ENCODE data around the gene TTLL7.

TTLL7 gene, protein sequence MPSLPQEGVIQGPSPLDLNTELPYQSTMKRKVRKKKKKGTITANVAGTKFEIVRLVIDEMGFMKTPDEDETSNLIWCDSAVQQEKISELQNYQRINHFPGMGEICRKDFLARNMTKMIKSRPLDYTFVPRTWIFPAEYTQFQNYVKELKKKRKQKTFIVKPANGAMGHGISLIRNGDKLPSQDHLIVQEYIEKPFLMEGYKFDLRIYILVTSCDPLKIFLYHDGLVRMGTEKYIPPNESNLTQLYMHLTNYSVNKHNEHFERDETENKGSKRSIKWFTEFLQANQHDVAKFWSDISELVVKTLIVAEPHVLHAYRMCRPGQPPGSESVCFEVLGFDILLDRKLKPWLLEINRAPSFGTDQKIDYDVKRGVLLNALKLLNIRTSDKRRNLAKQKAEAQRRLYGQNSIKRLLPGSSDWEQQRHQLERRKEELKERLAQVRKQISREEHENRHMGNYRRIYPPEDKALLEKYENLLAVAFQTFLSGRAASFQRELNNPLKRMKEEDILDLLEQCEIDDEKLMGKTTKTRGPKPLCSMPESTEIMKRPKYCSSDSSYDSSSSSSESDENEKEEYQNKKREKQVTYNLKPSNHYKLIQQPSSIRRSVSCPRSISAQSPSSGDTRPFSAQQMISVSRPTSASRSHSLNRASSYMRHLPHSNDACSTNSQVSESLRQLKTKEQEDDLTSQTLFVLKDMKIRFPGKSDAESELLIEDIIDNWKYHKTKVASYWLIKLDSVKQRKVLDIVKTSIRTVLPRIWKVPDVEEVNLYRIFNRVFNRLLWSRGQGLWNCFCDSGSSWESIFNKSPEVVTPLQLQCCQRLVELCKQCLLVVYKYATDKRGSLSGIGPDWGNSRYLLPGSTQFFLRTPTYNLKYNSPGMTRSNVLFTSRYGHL

DNA sequence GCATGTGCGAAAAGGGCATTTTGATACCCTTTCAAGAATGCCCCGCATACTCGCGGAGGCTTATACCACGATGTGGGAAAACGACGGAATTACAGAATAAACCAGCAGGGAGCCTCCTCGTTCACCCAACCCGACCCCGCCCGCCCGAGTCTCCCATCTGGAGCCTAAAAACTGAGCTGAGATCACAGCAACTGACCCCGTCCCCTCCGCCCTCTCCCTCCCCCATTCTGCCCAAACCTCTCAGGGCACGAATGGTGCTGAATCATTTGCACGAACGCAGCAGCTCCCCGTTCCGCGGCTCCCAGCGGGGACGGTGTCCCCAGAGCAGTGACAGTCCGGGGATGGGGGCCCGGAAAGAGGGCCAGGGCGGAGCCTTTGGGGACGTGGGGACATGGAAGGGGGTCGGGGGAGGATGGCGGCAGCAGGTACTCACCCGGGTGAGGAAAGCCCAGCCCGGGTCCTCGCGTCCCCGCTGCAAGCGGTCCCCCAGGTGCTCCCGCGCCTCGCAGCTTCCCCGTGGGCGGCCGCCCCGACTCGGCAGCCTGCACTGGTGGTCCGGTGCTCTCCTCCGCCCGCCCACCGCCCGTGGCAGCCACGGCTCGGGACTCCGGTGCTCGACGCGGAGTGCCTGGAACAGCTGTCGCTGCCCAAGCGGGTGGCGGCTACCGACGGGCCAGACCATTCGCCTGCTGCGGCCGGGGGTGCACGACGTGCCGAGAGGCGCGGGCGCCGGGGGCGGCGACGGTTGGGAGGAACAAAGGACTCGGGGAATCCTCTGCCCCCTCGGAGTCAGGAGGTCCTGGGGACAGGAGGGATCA lies at the start of gene TTLL7:
TTLL7 (minus strand) TSS at position 635 of the 818 bp plus-strand sequence. CDS start 46,921 bp downstream, outside the sequence.
- peak; percentile 96 for DNase-seq

DNA sequence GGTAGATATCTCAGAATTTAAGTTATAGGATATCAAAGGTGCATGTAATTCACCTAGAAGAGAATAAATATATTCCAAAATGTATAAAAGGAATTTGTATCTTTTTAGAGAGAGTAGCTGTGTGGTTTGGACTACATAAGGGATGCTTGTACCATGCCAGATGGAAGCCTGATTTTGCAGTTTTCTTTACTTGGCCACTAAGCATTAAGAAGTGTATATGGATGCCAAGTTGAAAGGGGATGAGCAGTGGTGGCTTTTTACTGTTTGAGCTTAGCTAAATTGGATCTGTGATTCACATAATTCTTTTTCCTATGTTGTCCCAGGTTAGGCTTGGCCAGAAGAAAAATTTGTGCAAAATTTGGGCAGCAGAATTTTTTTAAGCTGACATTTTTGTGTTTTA lies 43.5 kb upstream of the TTLL7 start:
- no peak for DNase-seq

DNA sequence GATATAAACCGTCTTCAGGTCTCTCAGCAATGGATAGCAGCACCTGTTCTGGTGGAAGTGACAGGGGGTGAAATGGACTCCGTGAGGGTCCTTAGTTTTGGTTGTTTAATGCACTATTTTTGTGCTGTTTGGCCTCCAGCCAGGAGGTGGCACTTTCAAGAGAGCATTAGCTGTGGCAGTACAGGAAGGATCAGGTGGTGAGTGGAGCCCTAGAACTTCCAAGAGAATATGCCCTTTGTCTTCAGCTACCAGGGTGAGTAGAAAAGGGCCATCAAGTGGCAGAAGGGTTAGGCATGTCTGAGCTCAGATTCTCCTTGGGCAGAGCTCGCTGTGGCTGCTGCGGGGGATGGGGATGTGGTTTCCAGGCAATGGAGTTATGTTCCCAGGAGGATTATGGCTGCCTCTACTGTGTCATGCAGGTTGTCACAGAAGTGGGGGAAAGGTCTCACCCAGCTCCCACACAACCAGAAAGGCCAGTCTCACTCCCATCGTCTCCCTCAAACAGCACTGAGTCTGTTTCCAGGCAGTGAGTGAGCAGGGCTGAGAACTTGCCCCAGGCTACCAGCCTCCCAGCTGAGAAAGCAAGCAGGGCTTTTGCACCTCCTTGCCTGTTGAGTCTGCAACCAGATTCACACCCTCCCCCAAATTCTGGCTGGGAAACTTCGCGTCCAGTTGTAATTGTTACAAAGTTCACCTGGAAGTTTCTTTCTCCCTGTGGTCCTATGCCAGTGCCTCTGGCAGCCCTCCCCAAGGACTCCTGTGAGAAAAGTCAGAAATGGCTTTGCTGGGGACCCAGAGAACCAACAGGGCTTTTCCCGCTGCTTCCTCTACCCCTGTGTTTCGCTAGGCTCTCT lies 39.1 kb upstream of the TTLL7 start:
- no peak for DNase-seq

GRCh38 chr1:84031802-84032327 lies 32.9 kb upstream of the TTLL7 start:
- no peak for DNase-seq

GRCh38 chr1:84027368-84027767 lies 28.4 kb upstream of the TTLL7 start:
- no peak for DNase-seq

- no peak for DNase-seq
Measured at GRCh38 chr1:84025966-84026365, 27.0 kb upstream of the TTLL7 start.

GRCh38 chr1:84021822-84022221 lies 22.9 kb upstream of the TTLL7 start:
- no peak for DNase-seq

DNA sequence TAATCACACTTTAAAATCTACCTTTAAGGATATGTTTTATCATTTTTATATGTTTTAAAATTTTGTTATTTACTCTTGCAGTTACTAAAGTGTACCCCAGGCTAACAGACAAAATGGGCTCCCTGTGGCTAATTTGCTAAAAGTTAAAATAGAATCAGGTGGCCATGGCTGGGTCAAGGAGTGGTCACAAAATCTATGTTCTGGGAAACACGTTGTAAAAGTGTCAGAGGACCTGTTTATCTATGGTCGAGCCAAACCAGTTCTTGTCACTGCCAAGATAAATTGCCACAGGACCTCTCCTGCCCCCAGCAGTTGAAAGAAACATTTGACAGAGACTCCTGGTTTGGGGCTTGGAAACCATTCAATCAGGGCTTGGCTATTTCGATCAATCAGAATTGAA lies 21.2 kb upstream of the TTLL7 start:
- no peak for DNase-seq

GRCh38 chr1:84019217-84019616 lies 20.3 kb upstream of the TTLL7 start:
- DNase-seq: no peak

DNA sequence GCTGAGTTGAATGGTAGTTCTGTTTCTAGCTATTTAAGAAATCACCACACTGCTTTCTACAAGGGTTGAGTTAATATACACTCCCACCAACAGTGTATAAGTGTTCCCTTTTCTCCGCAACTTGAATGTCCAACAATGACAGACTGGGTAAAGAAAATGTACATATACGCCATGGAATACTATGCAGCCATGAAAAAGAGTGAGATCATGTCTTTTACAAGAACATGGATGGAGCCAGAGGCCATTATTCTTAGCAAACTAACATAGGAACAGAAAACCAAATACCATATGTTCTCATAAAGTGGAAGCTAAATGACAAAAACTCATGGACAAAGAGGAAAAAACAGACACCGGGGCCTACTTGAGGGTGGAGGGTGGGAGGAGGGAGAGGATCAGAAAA lies 14.8 kb upstream of the TTLL7 start:
- no peak for DNase-seq

DNA sequence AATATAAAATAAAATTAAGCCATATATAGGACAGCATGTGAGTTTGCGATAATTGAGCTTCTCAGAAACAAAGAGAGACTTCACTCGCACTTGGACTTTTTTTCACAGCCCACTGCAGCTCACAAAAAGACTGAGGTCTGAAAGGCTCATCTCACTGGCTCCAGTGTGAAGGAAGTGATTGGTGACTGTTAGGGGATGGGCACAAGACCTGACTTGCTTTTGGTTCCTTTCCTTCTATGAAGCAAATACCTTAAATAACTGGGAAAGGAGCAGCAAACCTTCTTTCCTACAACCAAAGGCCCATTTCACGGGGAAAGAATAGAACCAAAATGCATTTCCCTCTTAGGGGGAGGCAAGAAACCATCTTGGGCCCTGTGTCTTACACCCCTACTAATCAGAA lies 13.1 kb upstream of the TTLL7 start:
- no peak for DNase-seq

GRCh38 chr1:84010136-84010535 lies 11.2 kb upstream of the TTLL7 start:
- peak; percentile 14 for DNase-seq

- no peak for DNase-seq
Measured at GRCh38 chr1:84008631-84009030, 9.7 kb upstream of the TTLL7 start.

DNA sequence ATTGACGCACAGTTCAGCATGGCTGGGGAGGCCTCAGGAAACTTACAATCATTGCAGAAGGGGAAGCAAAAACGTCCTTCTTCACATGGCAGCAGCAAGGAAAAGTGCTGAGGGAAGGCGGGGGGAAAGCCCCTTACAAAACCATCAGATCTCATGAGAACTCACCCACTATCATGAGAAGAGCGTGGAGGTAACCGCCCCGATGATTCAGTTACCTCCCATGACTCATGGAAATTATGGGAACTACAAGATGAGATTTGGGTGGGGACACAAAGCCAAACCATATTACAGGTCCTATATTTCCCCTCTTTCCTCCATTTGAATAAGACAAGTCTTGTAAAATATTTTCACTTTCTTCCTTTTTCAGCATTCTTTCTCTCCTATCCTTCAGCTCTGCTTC lies 7.7 kb upstream of the TTLL7 start:
- DNase-seq: no peak

GRCh38 chr1:84001501-84001900 lies 2.6 kb upstream of the TTLL7 start:
- DNase-seq: no peak

DNA sequence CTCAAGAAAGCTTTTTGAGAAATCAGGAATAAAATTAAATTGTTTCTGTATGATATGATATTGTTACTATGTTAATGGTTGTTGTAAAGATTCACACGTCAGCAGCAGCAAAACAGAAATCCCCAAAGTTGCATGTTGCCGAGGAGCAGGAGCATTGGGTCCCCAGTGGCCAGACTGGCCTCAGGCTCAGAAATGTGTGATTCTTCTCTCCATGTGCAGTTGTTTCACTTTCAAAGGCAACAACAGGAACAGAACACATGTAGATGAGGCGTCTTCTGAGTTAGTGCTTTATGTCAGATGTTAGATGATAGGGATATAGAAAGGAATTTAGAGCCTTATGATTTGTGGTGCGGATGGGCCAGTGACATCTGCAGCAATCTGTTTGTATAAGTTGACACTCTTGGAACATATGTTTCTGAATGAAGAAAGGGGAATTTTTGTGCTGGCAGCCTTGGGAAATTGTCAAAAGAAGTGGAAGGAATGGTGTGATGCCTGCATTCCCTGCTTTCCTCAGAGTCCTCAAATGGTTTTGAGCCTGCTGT lies 2.1 kb upstream of the TTLL7 start:
- no peak for DNase-seq

DNA sequence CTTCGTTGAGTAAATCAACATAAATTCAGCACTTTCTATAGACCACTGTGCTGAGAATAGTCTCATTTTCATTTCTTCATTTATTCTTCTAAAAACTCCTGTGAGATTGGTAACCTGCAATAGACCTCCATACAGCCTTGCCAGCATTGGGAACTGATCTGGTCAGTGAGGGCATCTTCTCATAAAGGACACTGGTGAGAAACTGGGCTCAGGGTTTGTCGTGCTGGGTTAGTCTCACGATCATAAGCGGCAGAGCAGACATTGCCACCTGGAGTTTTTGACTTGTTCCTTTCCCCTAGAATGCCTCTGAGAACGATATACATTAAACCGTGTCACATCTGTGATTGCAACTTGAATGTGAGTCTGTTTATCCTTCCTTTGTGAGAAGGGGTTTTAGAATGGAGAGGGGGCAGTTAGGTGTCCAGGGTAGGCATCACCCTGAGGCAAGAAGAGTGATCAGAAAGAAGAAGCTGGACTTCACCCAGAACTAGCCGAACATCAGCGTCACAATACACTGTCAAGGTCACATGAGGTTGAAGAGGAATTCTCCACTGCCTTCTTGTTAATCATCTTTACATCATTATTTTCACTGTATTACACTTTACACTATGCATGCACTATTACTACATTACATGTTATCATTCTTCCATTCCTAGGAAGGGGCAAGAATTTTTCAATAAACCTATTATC lies 1.4 kb upstream of the TTLL7 start:
- peak; percentile 22 for DNase-seq

- no peak for DNase-seq
Measured at GRCh38 chr1:83999316-83999819, 436 bp upstream of the TTLL7 start.

GRCh38 chr1:83998205-83998497 lies 781 bp downstream of the TTLL7 start:
- DNase-seq: no peak

- DNase-seq: peak; percentile 35
Measured at GRCh38 chr1:83997631-83998030, 1.3 kb downstream of the TTLL7 start.

GRCh38 chr1:83996621-83997020 lies 2.3 kb downstream of the TTLL7 start:
- peak; percentile 21 for DNase-seq
